ENCODE data around the gene FBXL15. TPM values are rescaled to one million over a fixed set of nuclear protein-coding genes. Genes with fewer than 3 reads are reported as not detected.

Gene FBXL15
- total and polyA plus RNA-seq, 2 of the 13 experiments (the other 11 are each of a cell fraction or from before 2014, with no cell fraction given) = 4.3 to 8.3 TPM

DNA sequence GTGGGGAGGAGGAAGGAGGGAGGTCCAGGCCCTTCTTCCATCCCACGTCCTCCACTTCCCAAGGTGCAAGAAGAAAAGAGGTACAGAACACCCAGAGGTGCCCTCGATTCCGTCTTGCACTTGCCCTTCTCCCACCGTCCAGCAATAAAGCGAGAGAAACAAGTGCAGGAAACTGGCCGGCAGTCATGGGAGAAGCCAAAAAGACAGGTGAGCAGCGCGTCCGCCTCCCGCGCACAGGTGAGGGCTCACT is 29.4 kb downstream of the FBXL15 start (continued):
- TF ChIP-seq ZBTB40 (IDR thresholded peaks at IDR 0.05) (no peak), ZBTB40 (CRISPR knock-in tag; IDR thresholded peaks at IDR 0.05) (peak; percentile 77), HMGA1 (CRISPR knock-in tag; conservative IDR thresholded peaks at IDR 0.05) (no peak), MXD4 (CRISPR knock-in tag; IDR thresholded peaks at IDR 0.05) (0 out of 2 replicates have a peak, but pooled peaks have one; percentile 66), RXRA (CRISPR knock-in tag; IDR thresholded peaks at IDR 0.05) (0 out of 2 replicates have a peak, but pooled peaks have one; percentile 20), MYPOP (CRISPR knock-in tag; IDR thresholded peaks at IDR 0.05) (0 out of 2 replicates have a peak, but pooled peaks have one; percentile 50), ZNF138 (CRISPR knock-in tag; IDR thresholded peaks at IDR 0.05; ENCODE audit: low read depth) (no peak), TMF1 (CRISPR knock-in tag; IDR thresholded peaks at IDR 0.05; ENCODE audit: low read depth) (no peak), ZSCAN9 (CRISPR knock-in tag; IDR thresholded peaks at IDR 0.05; ENCODE audit: borderline replicate concordance) (no peak), ZEB1 (IDR thresholded peaks at IDR 0.05; ENCODE audit: insufficient replicate concordance, low read depth) (peak; percentile 94), GABPA (IDR thresholded peaks at IDR 0.05; ENCODE audit: low read depth, low read length) (no peak), GABPA (CRISPR knock-in tag; IDR thresholded peaks at IDR 0.05; ENCODE audit: low read depth) (no peak), PAWR (CRISPR knock-in tag; IDR thresholded peaks at IDR 0.05; ENCODE audit: borderline replicate concordance) (no peak), ZNF12 (CRISPR knock-in tag; IDR thresholded peaks at IDR 0.05) (no peak), ATF3 (CRISPR knock-in tag; IDR thresholded peaks at IDR 0.05) (no peak), ZNF501 (CRISPR knock-in tag; IDR thresholded peaks at IDR 0.05) (peak; percentile 40; the same call in 1 of the 2 replicates)
- TF ChIP-seq, protein P1, sequence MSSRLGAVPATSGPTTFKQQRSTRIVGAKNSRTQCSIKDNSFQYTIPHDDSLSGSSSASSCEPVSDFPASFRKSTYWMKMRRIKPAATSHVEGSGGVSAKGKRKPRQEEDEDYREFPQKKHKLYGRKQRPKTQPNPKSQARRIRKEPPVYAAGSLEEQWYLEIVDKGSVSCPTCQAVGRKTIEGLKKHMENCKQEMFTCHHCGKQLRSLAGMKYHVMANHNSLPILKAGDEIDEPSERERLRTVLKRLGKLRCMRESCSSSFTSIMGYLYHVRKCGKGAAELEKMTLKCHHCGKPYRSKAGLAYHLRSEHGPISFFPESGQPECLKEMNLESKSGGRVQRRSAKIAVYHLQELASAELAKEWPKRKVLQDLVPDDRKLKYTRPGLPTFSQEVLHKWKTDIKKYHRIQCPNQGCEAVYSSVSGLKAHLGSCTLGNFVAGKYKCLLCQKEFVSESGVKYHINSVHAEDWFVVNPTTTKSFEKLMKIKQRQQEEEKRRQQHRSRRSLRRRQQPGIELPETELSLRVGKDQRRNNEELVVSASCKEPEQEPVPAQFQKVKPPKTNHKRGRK (CRISPR knock-in tag; IDR thresholded peaks at IDR 0.05) = 0 out of 2 replicates have a peak, but pooled peaks have one; percentile 65
- TF ChIP-seq, protein P2, sequence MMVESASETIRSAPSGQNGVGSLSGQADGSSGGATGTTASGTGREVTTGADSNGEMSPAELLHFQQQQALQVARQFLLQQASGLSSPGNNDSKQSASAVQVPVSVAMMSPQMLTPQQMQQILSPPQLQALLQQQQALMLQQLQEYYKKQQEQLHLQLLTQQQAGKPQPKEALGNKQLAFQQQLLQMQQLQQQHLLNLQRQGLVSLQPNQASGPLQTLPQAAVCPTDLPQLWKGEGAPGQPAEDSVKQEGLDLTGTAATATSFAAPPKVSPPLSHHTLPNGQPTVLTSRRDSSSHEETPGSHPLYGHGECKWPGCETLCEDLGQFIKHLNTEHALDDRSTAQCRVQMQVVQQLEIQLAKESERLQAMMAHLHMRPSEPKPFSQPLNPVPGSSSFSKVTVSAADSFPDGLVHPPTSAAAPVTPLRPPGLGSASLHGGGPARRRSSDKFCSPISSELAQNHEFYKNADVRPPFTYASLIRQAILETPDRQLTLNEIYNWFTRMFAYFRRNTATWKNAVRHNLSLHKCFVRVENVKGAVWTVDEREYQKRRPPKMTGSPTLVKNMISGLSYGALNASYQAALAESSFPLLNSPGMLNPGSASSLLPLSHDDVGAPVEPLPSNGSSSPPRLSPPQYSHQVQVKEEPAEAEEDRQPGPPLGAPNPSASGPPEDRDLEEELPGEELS (CRISPR knock-in tag; IDR thresholded peaks at IDR 0.05) = no peak

All from HepG2 (cell line).